IgD-negative memory B cell (primary cell): ENCODE measurements around the gene SYT10. TPM values are rescaled to one million over a fixed set of nuclear protein-coding genes. Genes with fewer than 3 reads are reported as not detected.

Experiments
- H3K27ac Mint-ChIP-seq, 3 donors: one replicate each; pipeline ENCODE4 v1.8.0; 2020 to 2022; ENCODE audit warnings: mild to moderate bottlenecking in 3 of 3, mixed read lengths in 3 of 3, moderate library complexity in 1 of 3
- H3K27me3 Mint-ChIP-seq: one replicate; pipeline ENCODE4 v1.8.0; 2021; ENCODE audit warnings: mixed read lengths
- H3K36me3 Mint-ChIP-seq: one replicate; pipeline ENCODE4 v1.8.0; 2020; ENCODE audit warnings: mild to moderate bottlenecking, mixed read lengths
- H3K4me1 Mint-ChIP-seq, 3 donors: one replicate each; pipeline ENCODE4 v1.8.0; 2020 to 2022; ENCODE audit warnings: mixed read lengths in 3 of 3, mild to moderate bottlenecking in 1 of 3
- H3K4me3 Mint-ChIP-seq, 4 donors: one replicate each; pipeline ENCODE4 v1.8.0; 2020 to 2022; ENCODE audit warnings: mild to moderate bottlenecking in 4 of 4, mixed read lengths in 4 of 4, moderate library complexity in 3 of 4
- H3K9me3 Mint-ChIP-seq, 3 donors: one replicate each; pipeline ENCODE4 v1.8.0; 2020 to 2021; ENCODE audit warnings: mixed read lengths in 3 of 3, mild to moderate bottlenecking in 1 of 3
- polyA plus RNA-seq: library from polyadenylated mRNA; unstranded; fragments of 300-500 nt; fragmentation: Illumina TruSeq; gene quantifications from one replicate; pipeline ENCODE4 v1.2.3, GENCODE V29; 2021

SYT10 gene
- not detected for polyA plus RNA-seq

GRCh38 chr12:33439587-33440011, at the start of gene SYT10:
Gene SYT10, minus strand, starts transcription at chr12:33439819. Its CDS starts 297 bp downstream, at chr12:33439522.
- Mint-ChIP-seq H3K4me1 (no peaks in the 10 kb centered on the region), H3K27ac (no peak within 1 kb of the TSS), H3K4me3 (peak within 1 kb of the TSS in 2 of 4 donors; percentile 28 to 47), H3K36me3 (no peaks in the 10 kb centered on the region), H3K27me3 (peaks cover 19% of the 10 kb centered on the region), H3K9me3 (peaks cover 0 to 11% (median 9%) of the 10 kb centered on the region in 3 donors)

DNA sequence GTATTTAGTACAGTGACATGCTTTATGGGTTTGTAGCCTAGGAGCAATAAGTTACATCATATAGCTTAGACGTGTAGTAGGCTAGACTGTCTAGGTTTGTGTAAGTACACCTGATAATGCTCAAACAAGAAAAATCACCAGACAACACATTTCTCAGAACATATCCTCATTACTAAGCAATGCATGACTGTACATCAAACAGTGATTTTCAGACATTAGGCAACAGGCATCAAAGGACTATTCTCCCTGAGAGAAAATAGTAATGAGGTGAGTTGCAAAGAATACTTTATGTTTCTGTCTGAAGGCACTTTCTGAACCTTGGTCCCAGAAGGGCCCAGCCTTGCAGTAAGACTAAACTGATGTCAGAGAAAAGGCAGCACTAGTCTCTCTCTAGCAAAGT, 48.4 kb upstream of the SYT10 start:
- Mint-ChIP-seq H3K4me3 (no peak overlapping the region), H3K9me3 (peaks cover 0 to 5% (median 2%) of the 10 kb centered on the region in 3 donors), H3K27ac (no peak overlapping the region), H3K4me1 (no peaks in the 10 kb centered on the region), H3K27me3 (no peaks in the 10 kb centered on the region), H3K36me3 (peaks cover 2% of the 10 kb centered on the region)

- Mint-ChIP-seq H3K9me3 (peaks cover 0 to 6% (median 2%) of the 10 kb centered on the region in 3 donors), H3K27ac (no peak overlapping the region), H3K27me3 (no peaks in the 10 kb centered on the region), H3K36me3 (peaks cover 2% of the 10 kb centered on the region), H3K4me1 (no peaks in the 10 kb centered on the region), H3K4me3 (no peak overlapping the region)
These were observed 46.4 kb upstream of the SYT10 start for GRCh38 chr12:33486058-33486457.

DNA sequence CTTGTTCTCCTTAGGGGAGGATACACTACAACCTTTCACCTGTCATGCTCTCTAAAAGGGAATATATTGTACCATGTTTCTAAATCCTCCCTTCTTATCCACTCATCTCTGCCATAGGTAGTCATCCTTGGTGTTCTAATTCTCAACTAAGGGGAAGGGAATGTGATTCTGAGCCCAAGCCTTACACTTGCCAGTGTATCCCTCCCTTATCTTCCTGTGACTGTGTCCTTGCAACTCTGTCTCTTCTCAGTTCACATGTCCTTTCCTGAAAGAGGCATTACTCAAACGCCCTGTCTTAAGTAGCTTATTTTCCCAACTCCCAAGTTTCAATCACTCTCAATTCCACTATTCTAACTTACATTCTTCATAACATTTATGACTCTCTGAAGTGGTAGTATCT, 44.5 kb upstream of the SYT10 start:
- no peaks in the 10 kb centered on the region for H3K36me3 Mint-ChIP-seq
- no peaks in the 10 kb centered on the region for H3K27me3 Mint-ChIP-seq
- H3K4me1 Mint-ChIP-seq: no peaks in the 10 kb centered on the region
- no peak overlapping the region for H3K4me3 Mint-ChIP-seq
- peaks cover 0 to 8% (median 0%) of the 10 kb centered on the region in 3 donors for H3K9me3 Mint-ChIP-seq
- H3K27ac Mint-ChIP-seq: no peak overlapping the region

DNA sequence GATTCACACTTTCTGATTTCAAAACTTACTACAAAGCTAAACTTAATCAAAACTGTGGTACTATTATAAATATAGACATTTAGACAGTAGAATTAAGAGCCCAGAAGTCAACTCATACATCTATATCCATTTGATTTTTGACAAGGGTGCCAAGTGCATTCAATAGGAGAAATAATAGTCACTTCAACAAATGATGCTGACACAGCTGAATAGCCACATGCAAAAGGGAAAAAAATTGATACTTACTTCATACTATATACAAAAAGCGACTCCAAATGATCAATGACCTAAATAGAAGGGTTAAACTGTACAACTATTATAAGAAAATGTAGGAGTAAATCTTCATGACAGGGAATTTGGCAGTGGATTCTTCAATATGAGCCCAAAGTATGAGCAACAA, 40.7 kb upstream of the SYT10 start:
- no peaks in the 10 kb centered on the region for H3K36me3 Mint-ChIP-seq
- H3K9me3 Mint-ChIP-seq: peaks cover 0 to 14% (median 2%) of the 10 kb centered on the region in 3 donors
- H3K27me3 Mint-ChIP-seq: no peaks in the 10 kb centered on the region
- H3K4me1 Mint-ChIP-seq: peaks cover 0 to 1% (median 0%) of the 10 kb centered on the region in 3 donors
- H3K4me3 Mint-ChIP-seq: no peak overlapping the region
- no peak overlapping the region for H3K27ac Mint-ChIP-seq

DNA sequence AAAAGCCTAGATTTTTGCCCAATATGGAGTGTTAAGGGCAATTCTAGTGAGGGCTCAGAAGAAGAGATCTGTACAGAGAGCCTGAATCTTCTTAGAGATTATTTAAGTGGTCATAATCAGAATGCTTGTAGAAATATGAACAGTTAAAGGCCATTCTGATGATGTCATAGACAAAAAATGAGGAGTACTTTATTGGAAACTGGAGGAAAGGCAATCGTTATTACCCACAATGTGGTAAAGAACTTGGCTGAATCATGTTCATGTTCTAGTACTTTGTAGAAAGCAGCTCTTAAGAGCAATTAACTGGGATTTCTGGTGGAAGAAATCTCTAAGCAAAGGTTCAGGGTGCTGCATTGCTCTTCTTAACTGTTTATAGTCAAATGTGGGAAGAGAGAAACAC, 36.4 kb upstream of the SYT10 start:
- no peaks in the 10 kb centered on the region for H3K27me3 Mint-ChIP-seq
- H3K27ac Mint-ChIP-seq: no peak overlapping the region
- no peaks in the 10 kb centered on the region for H3K36me3 Mint-ChIP-seq
- H3K4me3 Mint-ChIP-seq: no peak overlapping the region
- H3K4me1 Mint-ChIP-seq: peaks cover 0 to 1% (median 0%) of the 10 kb centered on the region in 3 donors
- peaks cover 1 to 18% (median 2%) of the 10 kb centered on the region in 3 donors for H3K9me3 Mint-ChIP-seq

- H3K36me3 Mint-ChIP-seq: no peaks in the 10 kb centered on the region
- H3K4me3 Mint-ChIP-seq: no peak overlapping the region
- H3K4me1 Mint-ChIP-seq: no peaks in the 10 kb centered on the region
- peaks cover 0 to 11% (median 8%) of the 10 kb centered on the region in 3 donors for H3K9me3 Mint-ChIP-seq
- no peak overlapping the region for H3K27ac Mint-ChIP-seq
- no peaks in the 10 kb centered on the region for H3K27me3 Mint-ChIP-seq
These were observed 32.7 kb upstream of the SYT10 start for GRCh38 chr12:33472299-33472698.

DNA sequence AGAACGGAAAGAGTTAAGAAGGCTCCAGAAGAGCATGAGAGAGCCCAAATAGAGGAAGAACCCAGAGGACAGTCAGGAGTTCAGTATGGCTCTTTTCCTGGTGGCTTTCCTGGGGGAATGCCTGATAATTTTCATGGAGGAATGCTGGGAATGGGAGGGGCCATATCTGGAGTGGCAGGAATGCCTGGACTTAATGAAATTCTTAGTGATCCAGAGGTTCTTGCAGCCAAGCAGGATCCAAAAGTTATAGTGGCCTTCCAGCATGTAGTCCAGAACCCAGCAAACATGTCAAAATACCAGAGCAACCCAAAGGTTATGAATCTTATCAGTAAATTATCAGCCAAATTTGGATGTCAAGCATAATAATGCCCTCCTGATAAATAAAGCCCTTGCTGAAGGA, 15.5 kb upstream of the SYT10 start:
- Mint-ChIP-seq H3K36me3 (no peaks in the 10 kb centered on the region), H3K9me3 (peaks cover 4 to 9% (median 6%) of the 10 kb centered on the region in 3 donors), H3K4me1 (no peaks in the 10 kb centered on the region), H3K4me3 (no peak overlapping the region), H3K27ac (no peak overlapping the region), H3K27me3 (no peaks in the 10 kb centered on the region)

GRCh38 chr12:33450480-33450879, 10.9 kb upstream of the SYT10 start:
- H3K9me3 Mint-ChIP-seq: peaks cover 3 to 4% (median 4%) of the 10 kb centered on the region in 3 donors
- H3K4me1 Mint-ChIP-seq: no peaks in the 10 kb centered on the region
- no peak overlapping the region for H3K27ac Mint-ChIP-seq
- no peak overlapping the region for H3K4me3 Mint-ChIP-seq
- peaks cover 1% of the 10 kb centered on the region for H3K27me3 Mint-ChIP-seq
- no peaks in the 10 kb centered on the region for H3K36me3 Mint-ChIP-seq

DNA sequence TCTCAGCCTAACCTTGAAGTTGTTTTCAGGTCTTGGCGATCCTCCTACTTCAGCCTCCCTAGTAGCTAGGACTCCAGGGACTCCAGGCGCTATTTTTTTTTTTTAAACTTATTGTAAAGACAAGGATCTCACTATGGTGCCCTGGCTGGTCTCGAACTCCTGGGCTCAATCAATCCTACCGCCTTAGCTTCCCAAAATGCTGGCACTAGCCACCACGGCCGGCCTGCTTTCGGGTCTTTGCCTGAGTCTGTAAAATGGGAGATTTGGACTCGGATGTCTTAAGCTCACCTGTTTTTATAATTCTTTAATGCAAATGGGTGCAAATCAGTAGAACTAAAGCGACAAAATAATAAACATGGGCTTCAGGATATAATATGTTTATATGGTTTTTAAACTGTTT, 858 bp upstream of the SYT10 start:
- H3K9me3 Mint-ChIP-seq: peaks cover 0 to 11% (median 9%) of the 10 kb centered on the region in 3 donors
- no peaks in the 10 kb centered on the region for H3K4me1 Mint-ChIP-seq
- peak overlapping the region in 1 of 4 donors; percentile 47 for H3K4me3 Mint-ChIP-seq
- no peaks in the 10 kb centered on the region for H3K36me3 Mint-ChIP-seq
- H3K27ac Mint-ChIP-seq: no peak overlapping the region
- H3K27me3 Mint-ChIP-seq: peaks cover 19% of the 10 kb centered on the region

- no peak overlapping the region for H3K27ac Mint-ChIP-seq
- H3K9me3 Mint-ChIP-seq: peaks cover 0 to 11% (median 9%) of the 10 kb centered on the region in 3 donors
- no peaks in the 10 kb centered on the region for H3K4me1 Mint-ChIP-seq
- H3K27me3 Mint-ChIP-seq: peaks cover 19% of the 10 kb centered on the region
- no peak overlapping the region for H3K4me3 Mint-ChIP-seq
- no peaks in the 10 kb centered on the region for H3K36me3 Mint-ChIP-seq
These were observed 600 bp downstream of the SYT10 start for GRCh38 chr12:33438851-33439586.

DNA sequence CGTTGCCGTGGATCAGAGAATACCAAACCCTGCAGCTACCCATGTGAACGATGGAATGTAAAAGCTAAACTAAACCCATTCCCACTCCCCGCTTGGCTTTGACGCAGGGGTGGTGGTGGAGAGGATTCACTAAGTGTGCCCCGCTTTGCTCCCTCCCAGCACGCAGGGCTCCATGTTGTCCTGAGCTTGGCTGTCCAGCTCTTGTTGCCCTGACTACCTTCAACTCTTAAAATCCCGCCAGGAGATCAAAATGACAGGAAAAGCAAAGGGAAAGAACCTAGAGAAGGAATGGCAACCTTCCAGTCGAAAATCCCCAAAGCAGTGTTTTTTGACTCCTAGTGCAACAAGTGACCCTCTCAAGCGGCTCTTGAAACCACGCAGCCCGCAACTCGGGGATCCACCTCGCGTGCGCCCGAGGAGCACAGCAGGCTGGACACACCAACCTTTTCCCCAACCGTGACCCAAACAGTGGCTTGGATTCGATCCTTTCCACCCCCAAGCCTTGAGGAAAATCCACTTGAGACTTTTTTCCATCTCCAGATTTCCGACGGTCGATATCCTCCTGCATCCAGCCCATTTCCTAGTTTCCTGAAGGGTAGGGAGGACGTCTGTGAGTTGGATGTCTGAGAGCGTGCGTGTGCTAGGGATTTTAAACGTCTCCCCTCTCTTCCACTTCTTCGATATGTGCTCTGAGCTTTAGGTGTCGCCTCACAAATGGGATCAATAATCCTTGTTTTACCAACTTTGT, 1.4 kb downstream of the SYT10 start:
- Mint-ChIP-seq H3K9me3 (peaks cover 0 to 7% (median 7%) of the 10 kb centered on the region in 3 donors), H3K27ac (no peak overlapping the region), H3K4me3 (no peak overlapping the region), H3K27me3 (peaks cover 19% of the 10 kb centered on the region), H3K4me1 (no peaks in the 10 kb centered on the region), H3K36me3 (no peaks in the 10 kb centered on the region)

GRCh38 chr12:33437598-33437997, 2.0 kb downstream of the SYT10 start:
- Mint-ChIP-seq H3K27me3 (peaks cover 16% of the 10 kb centered on the region), H3K36me3 (no peaks in the 10 kb centered on the region), H3K4me1 (no peaks in the 10 kb centered on the region), H3K27ac (no peak overlapping the region), H3K9me3 (peaks cover 0 to 5% (median 2%) of the 10 kb centered on the region in 3 donors), H3K4me3 (no peak overlapping the region)

DNA sequence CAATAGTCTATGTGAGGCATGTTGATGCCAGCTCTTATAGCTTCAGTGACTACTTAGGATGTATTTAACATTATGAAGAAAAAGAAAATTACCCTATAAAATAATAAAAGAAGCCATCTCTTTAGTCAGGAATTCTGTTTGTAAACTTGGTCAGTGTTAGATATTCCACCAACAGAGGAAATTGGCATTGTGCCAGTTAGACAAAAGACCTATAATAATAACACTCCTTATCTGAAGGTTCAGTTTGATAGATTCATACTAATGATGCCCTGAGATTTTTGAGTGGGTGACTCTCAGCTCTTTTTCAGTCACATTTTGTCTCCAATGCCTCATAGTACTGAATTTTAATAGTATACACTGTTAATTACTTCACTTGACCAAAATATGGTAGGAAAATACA, 6.6 kb downstream of the SYT10 start:
- Mint-ChIP-seq H3K27ac (no peak overlapping the region), H3K27me3 (peaks cover 3% of the 10 kb centered on the region), H3K9me3 (peaks cover under 1 to 2% (median 2%) of the 10 kb centered on the region in 3 donors)

DNA sequence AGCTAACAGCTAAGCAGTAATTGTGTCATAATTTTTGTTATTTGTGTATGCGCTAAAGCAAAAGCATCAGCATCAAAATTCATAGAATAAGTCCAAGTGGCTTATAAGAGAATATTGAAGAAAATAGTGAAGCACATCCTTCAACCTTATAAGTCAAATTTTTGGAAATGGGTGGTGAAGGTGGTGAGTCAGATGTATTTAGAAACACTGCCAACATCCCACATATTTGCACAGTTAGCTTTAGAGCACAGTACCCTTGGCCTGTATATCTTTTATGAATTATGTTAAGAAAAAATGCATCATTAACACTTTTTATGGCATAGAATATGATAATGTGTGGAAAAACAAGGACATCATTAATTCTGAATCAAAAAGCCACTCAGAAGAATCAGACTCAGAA, 8.0 kb downstream of the SYT10 start:
- Mint-ChIP-seq H3K27me3 (no peaks in the 10 kb centered on the region), H3K36me3 (no peaks in the 10 kb centered on the region), H3K9me3 (peaks cover 2% of the 10 kb centered on the region in 3 donors), H3K4me3 (no peak overlapping the region), H3K4me1 (no peaks in the 10 kb centered on the region), H3K27ac (no peak overlapping the region)

More for the DNA sequence above, 6.6 kb downstream of the SYT10 start:
- H3K4me1 Mint-ChIP-seq: no peaks in the 10 kb centered on the region
- H3K4me3 Mint-ChIP-seq: no peak overlapping the region
- H3K36me3 Mint-ChIP-seq: no peaks in the 10 kb centered on the region
